Loucy (cell line): Measurements from ENCODE around the gene CD96.

ENCODE experiments used
- H2AFZ ChIP-seq: fragments of 200-600 bp; sonication (generic); 2 replicates; pipeline ENCODE4 v1.6.0; 2016; ENCODE audit warnings: antibody characterized with exemption, mild to moderate bottlenecking, low read length, moderate library complexity
- H3F3A ChIP-seq: fragments of 200-600 bp; 2 replicates; pipeline ENCODE4 v1.6.0; 2016; ENCODE audit warnings: antibody characterized with exemption, low read depth, mild to moderate bottlenecking
- H3K27me3 ChIP-seq: fragments of 200-600 bp; sonication (generic); 2 replicates; pipeline ENCODE4 v1.6.1; 2014; ENCODE audit warnings: low read length, mild to moderate bottlenecking; ENCODE audit not compliant: insufficient read depth, poor library complexity, severe bottlenecking
- H3K36me3 ChIP-seq: fragments of 200-600 bp; sonication (generic); 2 replicates; pipeline ENCODE4 v1.6.1; 2016; ENCODE audit warnings: low read length; ENCODE audit not compliant: insufficient read depth
- H3K4me1 ChIP-seq: fragments of 200-600 bp; sonication (generic); 2 replicates; pipeline ENCODE4 v1.5.1; 2014; ENCODE audit warnings: low read length, mild to moderate bottlenecking; ENCODE audit not compliant: insufficient read depth, poor library complexity, severe bottlenecking
- H3K4me2 ChIP-seq: fragments of 200-600 bp; sonication (generic); 2 replicates; pipeline ENCODE4 v1.6.0; 2014; ENCODE audit warnings: antibody characterized with exemption, low read length, low read depth, mild to moderate bottlenecking; ENCODE audit not compliant: poor library complexity, severe bottlenecking
- H3K4me3 ChIP-seq: fragments of 200-600 bp; sonication (generic); 2 replicates; pipeline ENCODE4 v1.5.1; 2014; ENCODE audit warnings: low read length, mild to moderate bottlenecking, mixed read lengths; ENCODE audit not compliant: poor library complexity, severe bottlenecking
- H3K79me2 ChIP-seq: fragments of 200-600 bp; sonication (generic); 2 replicates; pipeline ENCODE4 v1.6.1; 2014; ENCODE audit warnings: low read length; ENCODE audit not compliant: insufficient read depth
- H3K9ac ChIP-seq: fragments of 200-600 bp; sonication (generic); 2 replicates; pipeline ENCODE4 v1.6.0; 2014; ENCODE audit warnings: mild to moderate bottlenecking, low read depth, low read length, moderate library complexity; ENCODE audit not compliant: poor library complexity, severe bottlenecking
- H3K9me2 ChIP-seq: fragments of 200-600 bp; sonication (generic); replicated peaks from 2 replicates; pipeline ENCODE4 v1.6.1; 2016; ENCODE audit warnings: low read depth, low read length, mixed read lengths
- H3K9me3 ChIP-seq: fragments of 200-600 bp; sonication (generic); 2 replicates; pipeline ENCODE4 v1.6.1; 2014; ENCODE audit warnings: mild to moderate bottlenecking, antibody characterized with exemption, low read length, low read depth; ENCODE audit not compliant: insufficient read depth
- H4K20me1 ChIP-seq: fragments of 200-600 bp; sonication (generic); 2 replicates; pipeline ENCODE4 v1.6.0; 2014; ENCODE audit warnings: antibody characterized with exemption, low read length, mild to moderate bottlenecking; ENCODE audit not compliant: insufficient read depth, poor library complexity, severe bottlenecking
- CTCF ChIP-seq: fragments of 200-600 bp; sonication (generic); conservative IDR thresholded peaks from 2 replicates; pipeline ENCODE4 v1.5.1; 2014; ENCODE audit warnings: mild to moderate bottlenecking, antibody characterized with exemption, low read length
- EZH2phosphoT487 ChIP-seq: fragments of 200-600 bp; IDR thresholded peaks from 2 replicates; pipeline ENCODE4 v1.6.1; 2018; ENCODE audit warnings: antibody characterized with exemption, mild to moderate bottlenecking, moderate library complexity, borderline replicate concordance

Gene CD96

DNA sequence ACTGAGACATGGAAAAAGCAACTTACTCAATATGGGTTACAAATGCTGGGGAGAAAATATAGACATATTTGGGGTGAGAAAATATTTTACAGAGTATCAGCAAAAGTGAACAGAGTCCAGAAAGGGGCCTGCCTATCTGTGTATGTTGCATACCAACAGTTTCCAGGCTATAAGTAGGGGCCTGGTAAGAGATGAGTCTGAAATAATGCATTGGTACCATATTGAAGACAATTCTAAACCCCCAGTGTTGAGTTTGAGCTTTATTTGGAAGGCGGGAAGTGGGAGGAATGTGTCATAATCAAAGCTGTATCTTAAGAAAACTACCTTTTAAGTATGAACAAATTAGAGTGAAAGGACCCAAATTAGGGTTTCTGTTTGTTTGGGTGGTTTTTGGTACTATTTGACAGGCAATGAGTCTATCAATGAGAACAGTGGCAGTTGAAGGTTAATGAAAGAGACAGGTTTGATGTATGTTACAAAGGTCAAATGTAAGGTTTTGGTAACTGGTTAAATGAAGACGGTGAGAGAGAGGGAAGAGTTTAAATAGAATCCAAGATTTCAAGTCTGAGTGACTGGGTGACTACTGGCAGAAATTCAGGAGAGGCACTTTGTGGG, 159.4 kb downstream of the CD96 start:
- Histone ChIP-seq H3K36me3 (no peaks in the 10 kb centered on the region), H3F3A (no peaks in the 10 kb centered on the region), H3K27me3 (no peaks in the 10 kb centered on the region), H2AFZ (no peak overlapping the region), H3K4me3 (no peak overlapping the region), H3K4me2 (no peak overlapping the region), H3K4me1 (peaks cover 14% of the 10 kb centered on the region), H3K9me3 (no peaks in the 10 kb centered on the region), H3K9me2 (no peaks in the 10 kb centered on the region), H4K20me1 (no peaks in the 10 kb centered on the region), H3K79me2 (peaks cover 8% of the 10 kb centered on the region; the same call in 1 of the 2 replicates), H3K9ac (no peak overlapping the region)
- no peak for TF ChIP-seq CTCF
- no peak for TF ChIP-seq EZH2phosphoT487
